Mesothelial cell of epicardium (in vitro differentiated cells): ENCODE data around the gene DSEL. TPM values are rescaled to one million over a fixed set of nuclear protein-coding genes. Genes with fewer than 3 reads are reported as not detected.

Experiments
- DNase-seq, 2 experiments: peaks; one replicate each; pipeline ENCODE4 v3.0.0; 2021; ENCODE audit warnings: low spot score in 2 of 2; ENCODE audit not compliant: unreplicated experiment in 2 of 2
- H3K27ac Mint-ChIP-seq: 2 replicates; pipeline ENCODE4 v1.8.0; 2021; ENCODE audit warnings: mixed read lengths
- H3K27me3 Mint-ChIP-seq: 2 replicates; pipeline ENCODE4 v1.8.0; 2021; ENCODE audit warnings: low read depth, mixed read lengths
- H3K36me3 Mint-ChIP-seq: 2 replicates; pipeline ENCODE4 v1.8.0; 2021; ENCODE audit warnings: mixed read lengths
- H3K4me1 Mint-ChIP-seq: 2 replicates; pipeline ENCODE4 v1.8.0; 2021; ENCODE audit warnings: mixed read lengths
- H3K4me3 Mint-ChIP-seq: 2 replicates; pipeline ENCODE4 v1.8.0; 2021; ENCODE audit warnings: mild to moderate bottlenecking, moderate library complexity, mixed read lengths
- H3K9me3 Mint-ChIP-seq: 2 replicates; pipeline ENCODE4 v1.8.0; 2021; ENCODE audit warnings: mixed read lengths
- total RNA-seq: library from RNA; stranded (reverse); gene quantifications from 3 replicates; pipeline ENCODE4 v1.2.1, GENCODE V29; 2021
- TF ChIP-seq, protein P1 (sequence below): fragments of 200-600 bp; sonication (generic); IDR thresholded peaks from one replicate; pipeline ENCODE4 v1.5.0; 2021; ENCODE audit warnings: antibody characterized with exemption; ENCODE audit not compliant: unreplicated experiment

Gene DSEL
- total RNA-seq, result 6.3 to 6.5 TPM (median 6.4 TPM) in 3 replicates

DNA sequence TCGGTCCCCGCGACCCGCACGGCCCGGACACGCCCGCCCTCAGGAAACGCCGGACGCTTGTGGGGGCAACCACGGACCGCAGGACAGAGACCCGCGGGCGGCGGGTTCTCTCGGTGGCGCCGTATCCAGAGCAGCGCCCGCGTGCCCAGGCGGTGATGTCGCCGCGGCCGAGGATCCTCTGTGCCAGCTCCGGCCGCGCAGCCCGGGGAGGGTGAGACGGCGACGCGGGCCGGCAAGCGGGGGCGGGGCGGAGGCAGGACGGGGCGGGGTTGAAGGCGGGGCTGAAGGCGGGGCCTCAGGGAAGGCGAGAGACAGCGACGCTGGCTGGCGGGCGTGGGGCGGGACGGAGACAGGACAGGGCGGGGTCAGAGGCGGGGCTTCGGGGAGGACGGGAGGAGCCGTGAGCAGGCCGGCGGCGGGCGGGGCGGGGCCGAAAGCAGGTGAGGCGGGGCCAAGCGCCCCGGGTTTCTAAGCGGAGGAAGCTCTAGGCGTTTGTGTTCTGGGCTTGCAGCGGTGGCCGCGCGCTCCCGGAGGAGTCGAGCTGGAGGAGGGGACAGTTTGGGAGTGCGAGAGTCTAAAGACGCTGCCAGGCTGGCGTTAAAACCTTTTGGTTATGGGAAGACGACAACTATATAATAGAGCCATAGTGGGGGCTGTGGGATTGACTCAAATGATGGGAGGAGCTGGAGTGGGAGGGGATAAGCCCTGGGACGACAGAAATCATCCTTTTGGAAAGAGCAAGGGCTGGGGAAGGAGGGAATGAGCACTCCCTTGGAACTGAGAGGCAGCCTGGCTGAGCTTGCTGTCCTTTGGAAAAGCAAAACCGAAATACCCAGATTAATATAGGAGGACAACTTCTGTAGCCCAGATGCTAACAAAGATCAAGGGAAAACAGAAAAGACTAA, at the start of gene DSEL:
DSEL (minus strand) TSS at position 182 of the 905 bp plus-strand sequence. CDS start 2,112 bp downstream, outside the sequence.
- H3K27me3 Mint-ChIP-seq, result no peaks in the 10 kb centered on the region
- TF ChIP-seq, protein P1, sequence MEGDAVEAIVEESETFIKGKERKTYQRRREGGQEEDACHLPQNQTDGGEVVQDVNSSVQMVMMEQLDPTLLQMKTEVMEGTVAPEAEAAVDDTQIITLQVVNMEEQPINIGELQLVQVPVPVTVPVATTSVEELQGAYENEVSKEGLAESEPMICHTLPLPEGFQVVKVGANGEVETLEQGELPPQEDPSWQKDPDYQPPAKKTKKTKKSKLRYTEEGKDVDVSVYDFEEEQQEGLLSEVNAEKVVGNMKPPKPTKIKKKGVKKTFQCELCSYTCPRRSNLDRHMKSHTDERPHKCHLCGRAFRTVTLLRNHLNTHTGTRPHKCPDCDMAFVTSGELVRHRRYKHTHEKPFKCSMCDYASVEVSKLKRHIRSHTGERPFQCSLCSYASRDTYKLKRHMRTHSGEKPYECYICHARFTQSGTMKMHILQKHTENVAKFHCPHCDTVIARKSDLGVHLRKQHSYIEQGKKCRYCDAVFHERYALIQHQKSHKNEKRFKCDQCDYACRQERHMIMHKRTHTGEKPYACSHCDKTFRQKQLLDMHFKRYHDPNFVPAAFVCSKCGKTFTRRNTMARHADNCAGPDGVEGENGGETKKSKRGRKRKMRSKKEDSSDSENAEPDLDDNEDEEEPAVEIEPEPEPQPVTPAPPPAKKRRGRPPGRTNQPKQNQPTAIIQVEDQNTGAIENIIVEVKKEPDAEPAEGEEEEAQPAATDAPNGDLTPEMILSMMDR, result no peak
- H3K4me3 Mint-ChIP-seq, result peak within 1 kb of the TSS; percentile 94
- no peaks in the 10 kb centered on the region for H3K9me3 Mint-ChIP-seq
- DNase-seq, result peak; percentile 97 to 100
- peaks cover 32% of the 10 kb centered on the region for H3K4me1 Mint-ChIP-seq
- peak within 1 kb of the TSS; percentile 99 for H3K27ac Mint-ChIP-seq
- H3K36me3 Mint-ChIP-seq, result peaks cover 3% of the 10 kb centered on the region

DNA sequence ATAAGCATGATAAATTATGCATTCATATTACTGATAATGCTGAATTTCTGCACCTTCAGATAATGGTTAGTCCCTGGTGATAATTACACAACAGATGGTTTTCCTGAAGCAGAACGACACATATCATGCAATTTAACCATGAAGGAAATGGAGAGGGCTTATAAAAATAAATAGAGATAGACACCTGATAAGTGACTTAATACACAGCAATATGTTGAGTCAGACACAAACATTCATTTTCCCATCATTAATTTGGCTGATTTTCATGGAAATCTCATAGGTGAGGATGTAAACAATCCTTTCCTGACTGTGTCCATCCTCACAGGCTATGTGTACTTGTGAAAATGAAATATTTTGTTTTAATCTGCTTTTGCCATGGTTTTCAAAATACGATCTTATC, 36.9 kb upstream of the DSEL start:
- Mint-ChIP-seq H3K4me1 (no peaks in the 10 kb centered on the region), H3K36me3 (no peaks in the 10 kb centered on the region)

DNA sequence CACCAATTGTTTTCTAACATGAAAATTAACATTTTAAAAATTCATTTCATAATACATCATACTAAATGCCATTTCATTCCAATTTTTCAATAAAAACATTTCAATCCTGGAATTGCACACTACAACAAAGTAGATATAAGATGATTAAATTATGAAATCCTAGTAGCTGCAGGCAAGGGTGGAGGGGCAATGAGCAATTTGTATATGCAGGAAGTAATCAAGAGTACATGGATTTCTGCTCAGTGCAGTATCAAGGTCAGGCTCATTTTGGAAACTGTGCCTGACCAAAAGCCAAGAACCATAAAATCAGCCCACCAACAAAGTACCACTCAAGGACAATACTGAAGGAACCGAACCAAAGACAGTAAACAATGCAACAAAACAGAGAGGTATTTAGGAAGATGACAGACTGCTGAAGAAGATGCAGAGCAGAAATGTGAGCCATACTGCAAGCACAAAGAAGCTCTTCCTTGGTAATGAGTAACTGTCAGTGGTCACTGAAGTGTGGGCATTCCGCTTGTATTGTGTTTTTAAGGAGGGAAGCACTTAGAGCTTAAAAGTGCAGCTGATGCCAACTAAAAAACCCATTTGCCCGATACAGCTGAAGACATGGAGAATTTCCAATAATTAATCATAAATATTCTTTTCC, 34.5 kb upstream of the DSEL start:
- H3K4me1 Mint-ChIP-seq, result no peaks in the 10 kb centered on the region
- no peak overlapping the region for H3K27ac Mint-ChIP-seq
- DNase-seq, result no peak
- H3K27me3 Mint-ChIP-seq, result no peaks in the 10 kb centered on the region
- no peaks in the 10 kb centered on the region for H3K36me3 Mint-ChIP-seq
- H3K4me3 Mint-ChIP-seq, result no peak overlapping the region
- TF ChIP-seq, protein P1, result no peak
- no peaks in the 10 kb centered on the region for H3K9me3 Mint-ChIP-seq

More for the DNA sequence above, 36.9 kb upstream of the DSEL start:
- H3K4me3 Mint-ChIP-seq, result no peak overlapping the region
- TF ChIP-seq, protein P1, result no peak
- no peak overlapping the region for H3K27ac Mint-ChIP-seq
- no peaks in the 10 kb centered on the region for H3K27me3 Mint-ChIP-seq
- DNase-seq, result no peak
- peaks cover 15% of the 10 kb centered on the region for H3K9me3 Mint-ChIP-seq

DNA sequence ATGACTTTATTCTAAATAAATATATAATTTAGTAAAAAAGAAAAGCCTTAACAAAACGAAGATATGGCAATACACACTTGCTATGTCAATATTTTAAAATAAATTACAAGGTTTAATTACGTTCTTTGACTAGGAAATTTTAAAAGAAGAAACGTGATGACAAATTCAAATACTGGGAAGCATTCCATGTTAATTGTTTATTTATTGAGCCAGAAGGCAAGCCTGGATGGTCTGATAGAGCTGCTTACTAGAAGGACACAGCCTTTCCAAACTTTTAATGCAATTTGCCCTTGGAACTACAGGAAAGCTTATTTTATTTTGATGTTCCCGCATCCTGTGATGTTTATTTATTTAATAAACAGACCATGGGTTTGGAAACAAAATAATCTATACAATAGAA, 33.4 kb upstream of the DSEL start:
- Mint-ChIP-seq H3K9me3 (no peaks in the 10 kb centered on the region), H3K36me3 (no peaks in the 10 kb centered on the region), H3K27me3 (no peaks in the 10 kb centered on the region), H3K4me3 (no peak overlapping the region), H3K4me1 (no peaks in the 10 kb centered on the region), H3K27ac (no peak overlapping the region)
- no peak for DNase-seq
- TF ChIP-seq, protein P1, result no peak

DNA sequence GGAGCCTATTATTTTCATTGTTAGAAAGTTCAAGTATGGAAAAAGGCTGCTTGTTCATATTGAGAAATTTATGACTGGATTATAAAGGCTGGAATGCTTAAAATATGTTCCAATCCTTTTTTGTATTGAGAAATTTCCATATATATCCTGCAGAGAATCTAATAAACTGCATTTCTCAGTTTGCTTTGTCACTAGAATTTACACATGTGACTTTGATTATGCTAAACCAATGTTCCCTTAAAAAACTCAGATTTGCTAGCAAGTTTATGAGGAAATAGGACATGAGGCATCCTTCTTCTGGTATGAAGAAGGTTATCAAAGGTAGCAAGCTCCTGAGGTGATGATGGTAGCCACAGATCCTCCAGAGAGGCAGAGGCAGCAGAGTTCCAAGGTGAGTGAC, 29.2 kb upstream of the DSEL start:
- H3K4me1 Mint-ChIP-seq, result no peaks in the 10 kb centered on the region
- H3K36me3 Mint-ChIP-seq, result no peaks in the 10 kb centered on the region
- TF ChIP-seq, protein P1, result no peak

More for the DNA sequence above, 29.2 kb upstream of the DSEL start:
- no peak for DNase-seq
- Mint-ChIP-seq H3K27me3 (no peaks in the 10 kb centered on the region), H3K27ac (no peak overlapping the region), H3K9me3 (no peaks in the 10 kb centered on the region), H3K4me3 (no peak overlapping the region)
